22Rv1 (cell line): ENCODE data around the gene RUNX2.

Experiments
- CTCF ChIP-seq: fragments of 450-650 bp; IDR thresholded peaks from 2 replicates; pipeline ENCODE4 v1.5.1; 2017; ENCODE audit warnings: mild to moderate bottlenecking
- ZFX ChIP-seq: fragments of 450-650 bp; IDR thresholded peaks from 2 replicates; pipeline ENCODE4 v1.6.1; 2017; ENCODE audit warnings: antibody characterized with exemption, borderline replicate concordance

DNA sequence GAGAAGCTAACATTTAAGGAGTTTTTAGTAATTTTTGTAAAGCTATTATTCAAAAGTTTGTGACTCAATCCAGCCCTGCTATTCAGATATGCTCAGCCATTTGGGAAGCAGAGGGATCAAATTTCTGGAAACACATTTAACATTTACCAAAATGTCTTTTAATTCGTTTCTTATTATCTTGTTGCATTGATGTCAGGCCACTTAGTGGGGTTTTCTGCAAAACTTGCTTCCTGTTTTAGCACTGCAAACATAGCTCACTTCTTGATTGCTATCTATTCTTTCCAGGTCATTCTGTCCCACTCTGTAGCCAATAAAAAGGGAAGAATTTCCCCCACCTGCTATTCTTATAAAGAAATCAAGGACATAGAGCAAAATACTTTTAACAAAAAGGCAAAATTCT is 226.5 kb downstream of the RUNX2 start:
- TF ChIP-seq CTCF (no peak), ZFX (no peak)
